OCI-LY7 (cell line): Measurements from ENCODE around the gene COMMD8. TPM values are rescaled to one million over a fixed set of nuclear protein-coding genes. Genes with fewer than 3 reads are reported as not detected.

Source experiments
- BruUV-seq: library from RNA; stranded (reverse); fragments of 400-500 nt; replicated peaks from 2 replicates; lab custom pipeline; 2021; lab: Mats Ljungman, UMichigan
- CTCF ChIA-PET: fragments of 300-600 bp; sonication (Branson Sonifier 250); formaldehyde crosslinking; loops from one replicate; lab custom pipeline; 2022; ENCODE audit warnings: antibody characterized with exemption; ENCODE audit not compliant: unreplicated experiment; lab: Charles Lee
- POLR2A ChIA-PET: fragments of 300-600 bp; sonication (Branson Sonifier 250); formaldehyde crosslinking; loops from one replicate; lab custom pipeline; 2022; ENCODE audit warnings: antibody characterized with exemption; lab: Charles Lee
- DNase-seq: peaks from one replicate; pipeline ENCODE4 v3.0.0-alpha.2; 2015; ENCODE audit warnings: low spot score
- H2AFZ ChIP-seq: fragments of 200-600 bp; sonication (generic), shearing (Covaris generic); 2 replicates; pipeline ENCODE4 v1.6.1; 2014; ENCODE audit warnings: mild to moderate bottlenecking, antibody characterized with exemption, low read length, moderate library complexity
- H3K27ac ChIP-seq: fragments of 200-600 bp; sonication (generic); 2 replicates; pipeline ENCODE4 v1.5.1; 2014; ENCODE audit warnings: mixed run types, low read depth, mild to moderate bottlenecking, moderate library complexity, low read length, inconsistent platforms; ENCODE audit not compliant: poor library complexity, severe bottlenecking
- H3K36me3 ChIP-seq: fragments of 200-600 bp; sonication (generic); 2 replicates; pipeline ENCODE4 v1.6.1; 2014; ENCODE audit warnings: mild to moderate bottlenecking, antibody characterized with exemption, low read length, moderate library complexity, mixed read lengths; ENCODE audit not compliant: insufficient read depth
- H3K4me1 ChIP-seq: fragments of 200-600 bp; sonication (generic); 2 replicates; pipeline ENCODE4 v1.5.1; 2014; ENCODE audit warnings: mild to moderate bottlenecking, low read length; ENCODE audit not compliant: insufficient read depth, poor library complexity, severe bottlenecking
- H3K4me2 ChIP-seq: fragments of 200-600 bp; sonication (generic); 2 replicates; pipeline ENCODE4 v1.6.1; 2014; ENCODE audit warnings: mild to moderate bottlenecking, low read length
- H3K4me3 ChIP-seq: fragments of 200-600 bp; sonication (generic); 2 replicates; pipeline ENCODE4 v1.5.1; 2014; ENCODE audit warnings: mild to moderate bottlenecking, low read depth, low read length; ENCODE audit not compliant: poor library complexity, severe bottlenecking
- H3K79me2 ChIP-seq: fragments of 200-600 bp; sonication (generic); 2 replicates; pipeline ENCODE4 v1.6.1; 2016; ENCODE audit warnings: low read depth, mild to moderate bottlenecking, low read length, moderate library complexity, mixed read lengths; ENCODE audit not compliant: insufficient read depth
- H3K9me2 ChIP-seq: fragments of 200-600 bp; sonication (generic); 2 replicates; pipeline ENCODE4 v1.6.1; 2016; ENCODE audit warnings: mild to moderate bottlenecking, low read length, mixed read lengths; ENCODE audit not compliant: insufficient read depth
- H3K9me3 ChIP-seq: fragments of 200-600 bp; sonication (generic); 2 replicates; pipeline ENCODE4 v1.6.1; 2014; ENCODE audit warnings: mild to moderate bottlenecking, mixed run types, low read length, mixed read lengths
- H4K20me1 ChIP-seq: fragments of 200-600 bp; sonication (generic); 2 replicates; pipeline ENCODE4 v1.6.1; 2014; ENCODE audit warnings: mild to moderate bottlenecking, antibody characterized with exemption, low read length, moderate library complexity, mixed read lengths; ENCODE audit not compliant: insufficient read depth
- EZH2phosphoT487 ChIP-seq: fragments of 200-600 bp; sonication (generic); IDR thresholded peaks from 2 replicates; pipeline ENCODE4 v1.6.1; 2018; ENCODE audit warnings: low read depth, borderline replicate concordance, mild to moderate bottlenecking, mixed run types, antibody characterized with exemption, low read length, moderate library complexity, mixed read lengths
- intact Hi-C: fragments of 100-400 bp; cut with micrococcal nuclease; formaldehyde crosslinking; loops from one replicate; pipeline ENCODE4 v1.10.0; 2022; ENCODE audit not compliant: unreplicated experiment
- total RNA-seq, 2 experiments: library from RNA; depleted of rRNA in 1 of 2; stranded (reverse); fragments of >200 nt in 1 of 2; shearing (Covaris generic) in 1 of 2; gene quantifications; 2 replicates each; pipeline ENCODE4 v1.2.3, GENCODE V29; 2014 to 2022
- TF ChIP-seq, protein P1 (sequence below): fragments of 200-600 bp; sonication (generic); conservative IDR thresholded peaks from 2 replicates; pipeline ENCODE4 v1.5.1; 2014; ENCODE audit warnings: mild to moderate bottlenecking, antibody characterized with exemption, low read length, moderate library complexity, mixed read lengths

The COMMD8 gene
- total RNA-seq, 2 experiments from 2014 or later: 25.8 to 38.7 TPM

DNA sequence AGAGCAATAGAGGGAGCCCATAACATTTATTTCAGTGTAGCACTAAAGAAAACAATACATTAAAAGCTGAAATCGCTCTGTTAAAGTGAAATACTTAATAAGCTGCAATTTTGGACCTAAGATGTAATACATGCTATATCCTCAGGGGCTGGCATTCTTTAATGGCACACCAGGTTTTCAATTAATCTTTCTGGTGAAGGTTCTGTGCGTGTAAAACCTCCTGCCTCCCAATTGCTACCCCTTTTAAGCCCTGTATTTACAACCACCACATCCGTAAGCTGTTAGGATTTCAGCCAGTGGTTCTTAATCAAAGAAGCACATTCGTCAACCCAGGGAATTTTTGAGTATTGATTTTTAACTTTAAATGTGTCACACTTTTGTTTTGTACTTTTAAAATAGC is 7.6 kb upstream of the COMMD8 start:
- no peak for TF ChIP-seq EZH2phosphoT487
- TF ChIP-seq, protein P1, sequence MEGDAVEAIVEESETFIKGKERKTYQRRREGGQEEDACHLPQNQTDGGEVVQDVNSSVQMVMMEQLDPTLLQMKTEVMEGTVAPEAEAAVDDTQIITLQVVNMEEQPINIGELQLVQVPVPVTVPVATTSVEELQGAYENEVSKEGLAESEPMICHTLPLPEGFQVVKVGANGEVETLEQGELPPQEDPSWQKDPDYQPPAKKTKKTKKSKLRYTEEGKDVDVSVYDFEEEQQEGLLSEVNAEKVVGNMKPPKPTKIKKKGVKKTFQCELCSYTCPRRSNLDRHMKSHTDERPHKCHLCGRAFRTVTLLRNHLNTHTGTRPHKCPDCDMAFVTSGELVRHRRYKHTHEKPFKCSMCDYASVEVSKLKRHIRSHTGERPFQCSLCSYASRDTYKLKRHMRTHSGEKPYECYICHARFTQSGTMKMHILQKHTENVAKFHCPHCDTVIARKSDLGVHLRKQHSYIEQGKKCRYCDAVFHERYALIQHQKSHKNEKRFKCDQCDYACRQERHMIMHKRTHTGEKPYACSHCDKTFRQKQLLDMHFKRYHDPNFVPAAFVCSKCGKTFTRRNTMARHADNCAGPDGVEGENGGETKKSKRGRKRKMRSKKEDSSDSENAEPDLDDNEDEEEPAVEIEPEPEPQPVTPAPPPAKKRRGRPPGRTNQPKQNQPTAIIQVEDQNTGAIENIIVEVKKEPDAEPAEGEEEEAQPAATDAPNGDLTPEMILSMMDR: no peak

DNA sequence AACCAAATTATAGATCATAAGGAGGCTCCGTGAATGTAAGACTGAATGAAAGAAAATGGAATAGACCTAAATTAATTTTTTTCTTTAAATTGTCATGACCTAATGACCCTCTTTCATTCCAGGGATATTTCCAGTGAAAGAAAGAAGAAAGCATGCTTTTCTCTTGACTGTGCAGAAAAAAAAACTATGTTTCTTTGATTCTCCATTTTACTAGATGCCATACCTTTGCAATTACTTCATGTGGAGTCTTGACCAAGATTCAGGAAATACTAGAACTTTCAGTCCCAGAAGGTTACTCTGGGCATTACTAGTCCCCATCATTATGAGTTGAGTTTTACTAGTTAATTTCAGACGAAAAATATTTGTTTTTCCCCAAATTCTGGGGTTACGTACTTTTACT is 6.4 kb upstream of the COMMD8 start:
- Histone ChIP-seq H3K79me2 (no peaks in the 10 kb centered on the region), H3K4me2 (no peak overlapping the region), H3K9me2 (no peaks in the 10 kb centered on the region), H3K9me3 (no peaks in the 10 kb centered on the region), H4K20me1 (no peaks in the 10 kb centered on the region), H3K27ac (no peak overlapping the region), H2AFZ (no peak overlapping the region), H3K36me3 (no peaks in the 10 kb centered on the region), H3K4me1 (peaks cover 20% of the 10 kb centered on the region), H3K4me3 (no peak overlapping the region)
- BruUV-seq: no TSS peak
- no peak for DNase-seq
- POLR2A ChIA-PET: interaction anchor here (1.9 to 10.3 kb wide), 2 partner anchors 10 to 13 kb away, joined by 5 to 140 read pairs; partner anchors contain the start of gene ATP10D
- TF ChIP-seq EZH2phosphoT487: no peak
- TF ChIP-seq, protein P1: no peak
- intact Hi-C loops: no loop called here
- CTCF ChIA-PET: no interaction called here

More for the DNA sequence above, 7.6 kb upstream of the COMMD8 start:
- Histone ChIP-seq H4K20me1 (no peaks in the 10 kb centered on the region), H3K4me3 (no peak overlapping the region), H3K79me2 (no peaks in the 10 kb centered on the region), H2AFZ (no peak overlapping the region), H3K4me1 (peaks cover 9% of the 10 kb centered on the region), H3K9me2 (no peaks in the 10 kb centered on the region), H3K4me2 (no peak overlapping the region), H3K27ac (no peak overlapping the region), H3K36me3 (no peaks in the 10 kb centered on the region), H3K9me3 (no peaks in the 10 kb centered on the region)
- CTCF ChIA-PET: no interaction called here
- no peak for DNase-seq
- BruUV-seq: no TSS peak
- POLR2A ChIA-PET: interaction anchor here (1.2 to 10.3 kb wide), 2 partner anchors 11 to 12 kb away, joined by 3 to 140 read pairs; partner anchors contain the start of gene ATP10D
- intact Hi-C loops: no loop called here

DNA sequence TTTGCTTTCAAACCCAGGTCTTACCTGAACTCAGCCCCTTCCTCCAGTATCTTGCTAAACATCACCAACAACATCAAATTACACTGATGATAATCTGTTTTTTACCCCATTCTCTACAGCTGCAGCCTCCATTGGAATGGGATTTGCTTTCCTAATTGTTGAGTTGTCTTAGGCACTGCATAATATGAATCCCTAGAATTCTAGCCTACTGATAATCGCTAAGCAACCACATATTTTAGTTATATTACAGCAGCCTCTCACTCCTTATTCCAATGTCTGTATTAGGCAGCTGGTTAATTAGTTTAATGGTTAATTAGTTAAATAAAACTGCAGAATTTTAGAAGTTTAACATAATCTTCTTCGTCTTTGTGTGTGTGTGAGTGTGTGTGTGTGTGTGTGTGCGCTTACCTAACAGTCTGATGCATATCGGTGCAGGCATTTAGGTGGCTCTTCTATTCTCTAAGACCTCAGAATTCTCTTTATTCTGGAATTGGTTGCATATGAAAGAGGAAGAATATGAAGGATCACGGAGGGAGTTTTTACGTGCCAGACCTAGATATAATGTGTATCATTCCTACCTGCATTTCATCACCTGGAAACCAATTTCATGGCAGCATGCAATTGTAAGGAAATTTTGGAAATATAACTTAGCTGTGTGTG is 5.3 kb upstream of the COMMD8 start:
- TF ChIP-seq, protein P1: no peak
- TF ChIP-seq EZH2phosphoT487: no peak
- H3K4me3 ChIP-seq: no peak overlapping the region
- CTCF ChIA-PET: no interaction called here
- no peaks in the 10 kb centered on the region for H3K9me3 ChIP-seq
- POLR2A ChIA-PET: interaction anchor here (0.7 to 10.3 kb wide), 3 partner anchors 8 to 25 kb away, joined by 3 to 140 read pairs (median 5); partner anchors contain the start of gene ATP10D
- no peaks in the 10 kb centered on the region for H3K9me2 ChIP-seq
- no peak overlapping the region for H2AFZ ChIP-seq
- no peaks in the 10 kb centered on the region for H3K36me3 ChIP-seq
- H3K79me2 ChIP-seq: no peaks in the 10 kb centered on the region
- no TSS peak for BruUV-seq
- H4K20me1 ChIP-seq: no peaks in the 10 kb centered on the region
- H3K4me1 ChIP-seq: peaks cover 31% of the 10 kb centered on the region
- no peak for DNase-seq
- no peak overlapping the region for H3K4me2 ChIP-seq
- intact Hi-C loops: no loop called here
- no peak overlapping the region for H3K27ac ChIP-seq
